ENCODE results near the gene PC.

GRCh38 chr11:66881451-66881835 is 76.7 kb downstream of the PC start:
- no peak for TF ChIP-seq POLR2A (IDR thresholded peaks at IDR 0.05; ENCODE audit: low read depth, low read length)
- no peak for TF ChIP-seq CTCF (IDR thresholded peaks at IDR 0.05; ENCODE audit: extremely low read depth in 1 of 2, insufficient read depth in 1 of 2, low read depth in 1 of 2, low read length in 2 of 2)
- no peak for TF ChIP-seq EZH2 (IDR thresholded peaks at IDR 0.05; ENCODE audit: borderline replicate concordance, low read depth, low read length, severe bottlenecking)
- no peak for TF ChIP-seq POLR2AphosphoS5 (IDR thresholded peaks at IDR 0.05; ENCODE audit: insufficient read depth, low read depth, low read length)
- TF ChIP-seq MAX (IDR thresholded peaks at IDR 0.05; ENCODE audit: insufficient read depth, insufficient read length) = no peak

All from endothelial cell of umbilical vein (primary cell).